ENCODE results near the gene TSGA10IP.
A peak's percentile ranks its signal among the peaks of the same experiment; 100 is the strongest.

TSGA10IP gene

GRCh38 chr11:65922565-65922964 is 22.7 kb upstream of the TSGA10IP start:
- no peak for DNase-seq (ENCODE audit: low read depth, low spot score)
- H3K4me3 ChIP-seq (ENCODE audit: insufficient read length, low read depth): no peak overlapping the region
- TF ChIP-seq SUZ12 (IDR thresholded peaks at IDR 0.05; ENCODE audit: extremely low read depth, insufficient read depth, insufficient read length) (no peak), YY1 (IDR thresholded peaks at IDR 0.05; ENCODE audit: insufficient read depth, insufficient read length) (no peak), ZNF274 (IDR thresholded peaks at IDR 0.05; ENCODE audit: low read depth, low read length) (no peak)
- H3K4me1 ChIP-seq (ENCODE audit: insufficient read depth, insufficient read length): peaks cover 20% of the 10 kb centered on the region
- H3K36me3 ChIP-seq (ENCODE audit: insufficient read depth, insufficient read length, low read length): peaks cover 51% of the 10 kb centered on the region
- no peaks in the 10 kb centered on the region for H3K9me3 ChIP-seq (ENCODE audit: insufficient read depth, low read length)
- H3K9ac ChIP-seq (ENCODE audit: insufficient read length, low read depth): no peak overlapping the region
- peaks cover 6% of the 10 kb centered on the region for H3K27me3 ChIP-seq (ENCODE audit: insufficient read depth, insufficient read length)

- Histone ChIP-seq H3K4me1 (ENCODE audit: insufficient read depth, insufficient read length) (peaks cover 17% of the 10 kb centered on the region), H3K4me3 (ENCODE audit: insufficient read length, low read depth) (no peak overlapping the region), H3K36me3 (ENCODE audit: insufficient read depth, insufficient read length, low read length) (peaks cover 41% of the 10 kb centered on the region), H3K9ac (ENCODE audit: insufficient read length, low read depth) (no peak overlapping the region), H3K27me3 (ENCODE audit: insufficient read depth, insufficient read length) (peaks cover 4% of the 10 kb centered on the region), H3K9me3 (ENCODE audit: insufficient read depth, low read length) (no peaks in the 10 kb centered on the region)
- DNase-seq (ENCODE audit: low read depth, low spot score): no peak
- TF ChIP-seq SUZ12 (IDR thresholded peaks at IDR 0.05; ENCODE audit: extremely low read depth, insufficient read depth, insufficient read length): no peak
- TF ChIP-seq YY1 (IDR thresholded peaks at IDR 0.05; ENCODE audit: insufficient read depth, insufficient read length): no peak
- no peak for TF ChIP-seq ZNF274 (IDR thresholded peaks at IDR 0.05; ENCODE audit: low read depth, low read length)
These were observed 19.9 kb upstream of the TSGA10IP start for GRCh38 chr11:65925397-65925796.

GRCh38 chr11:65927904-65928397 is 17.3 kb upstream of the TSGA10IP start:
- TF ChIP-seq SUZ12 (IDR thresholded peaks at IDR 0.05; ENCODE audit: extremely low read depth, insufficient read depth, insufficient read length): no peak
- TF ChIP-seq ZNF274 (IDR thresholded peaks at IDR 0.05; ENCODE audit: low read depth, low read length): no peak
- no peak for TF ChIP-seq YY1 (IDR thresholded peaks at IDR 0.05; ENCODE audit: insufficient read depth, insufficient read length)
- peaks cover 18% of the 10 kb centered on the region for H3K36me3 ChIP-seq (ENCODE audit: insufficient read depth, insufficient read length, low read length)
- H3K27me3 ChIP-seq (ENCODE audit: insufficient read depth, insufficient read length): no peaks in the 10 kb centered on the region
- DNase-seq (ENCODE audit: low read depth, low spot score): no peak
- no peak overlapping the region for H3K4me3 ChIP-seq (ENCODE audit: insufficient read length, low read depth)
- H3K9ac ChIP-seq (ENCODE audit: insufficient read length, low read depth): peak overlapping the region; percentile 33
- no peaks in the 10 kb centered on the region for H3K9me3 ChIP-seq (ENCODE audit: insufficient read depth, low read length)
- peaks cover 11% of the 10 kb centered on the region for H3K4me1 ChIP-seq (ENCODE audit: insufficient read depth, insufficient read length)

GRCh38 chr11:65928667-65929066 is 16.6 kb upstream of the TSGA10IP start:
- no peaks in the 10 kb centered on the region for H3K27me3 ChIP-seq (ENCODE audit: insufficient read depth, insufficient read length)
- H3K9ac ChIP-seq (ENCODE audit: insufficient read length, low read depth): no peak overlapping the region

GRCh38 chr11:65931773-65932557 is 13.3 kb upstream of the TSGA10IP start:
- Histone ChIP-seq H3K9ac (ENCODE audit: insufficient read length, low read depth) (no peak overlapping the region), H3K9me3 (ENCODE audit: insufficient read depth, low read length) (no peaks in the 10 kb centered on the region), H3K4me3 (ENCODE audit: insufficient read length, low read depth) (no peak overlapping the region), H3K36me3 (ENCODE audit: insufficient read depth, insufficient read length, low read length) (no peaks in the 10 kb centered on the region), H3K4me1 (ENCODE audit: insufficient read depth, insufficient read length) (peaks cover 7% of the 10 kb centered on the region), H3K27me3 (ENCODE audit: insufficient read depth, insufficient read length) (no peaks in the 10 kb centered on the region)
- no peak for DNase-seq (ENCODE audit: low read depth, low spot score)
- TF ChIP-seq YY1 (IDR thresholded peaks at IDR 0.05; ENCODE audit: insufficient read depth, insufficient read length): no peak

More at GRCh38 chr11:65928667-65929066, 16.6 kb upstream of the TSGA10IP start:
- no peak overlapping the region for H3K4me3 ChIP-seq (ENCODE audit: insufficient read length, low read depth)
- H3K36me3 ChIP-seq (ENCODE audit: insufficient read depth, insufficient read length, low read length): peaks cover 12% of the 10 kb centered on the region
- H3K4me1 ChIP-seq (ENCODE audit: insufficient read depth, insufficient read length): peaks cover 11% of the 10 kb centered on the region
- no peak for DNase-seq (ENCODE audit: low read depth, low spot score)
- TF ChIP-seq ZNF274 (IDR thresholded peaks at IDR 0.05; ENCODE audit: low read depth, low read length): no peak
- TF ChIP-seq SUZ12 (IDR thresholded peaks at IDR 0.05; ENCODE audit: extremely low read depth, insufficient read depth, insufficient read length): no peak
- TF ChIP-seq YY1 (IDR thresholded peaks at IDR 0.05; ENCODE audit: insufficient read depth, insufficient read length): no peak
- no peaks in the 10 kb centered on the region for H3K9me3 ChIP-seq (ENCODE audit: insufficient read depth, low read length)

GRCh38 chr11:65932558-65932919 is 12.7 kb upstream of the TSGA10IP start:
- H3K4me3 ChIP-seq (ENCODE audit: insufficient read length, low read depth): no peak overlapping the region
- H3K36me3 ChIP-seq (ENCODE audit: insufficient read depth, insufficient read length, low read length): no peaks in the 10 kb centered on the region
- no peaks in the 10 kb centered on the region for H3K27me3 ChIP-seq (ENCODE audit: insufficient read depth, insufficient read length)
- H3K4me1 ChIP-seq (ENCODE audit: insufficient read depth, insufficient read length): peaks cover 5% of the 10 kb centered on the region
- TF ChIP-seq ZNF274 (IDR thresholded peaks at IDR 0.05; ENCODE audit: low read depth, low read length): no peak
- no peak for TF ChIP-seq SUZ12 (IDR thresholded peaks at IDR 0.05; ENCODE audit: extremely low read depth, insufficient read depth, insufficient read length)
- TF ChIP-seq YY1 (IDR thresholded peaks at IDR 0.05; ENCODE audit: insufficient read depth, insufficient read length): no peak
- H3K9ac ChIP-seq (ENCODE audit: insufficient read length, low read depth): no peak overlapping the region
- no peaks in the 10 kb centered on the region for H3K9me3 ChIP-seq (ENCODE audit: insufficient read depth, low read length)
- DNase-seq (ENCODE audit: low read depth, low spot score): no peak

GRCh38 chr11:65934014-65934413 is 11.3 kb upstream of the TSGA10IP start:
- TF ChIP-seq SUZ12 (IDR thresholded peaks at IDR 0.05; ENCODE audit: extremely low read depth, insufficient read depth, insufficient read length) (no peak), ZNF274 (IDR thresholded peaks at IDR 0.05; ENCODE audit: low read depth, low read length) (no peak), YY1 (IDR thresholded peaks at IDR 0.05; ENCODE audit: insufficient read depth, insufficient read length) (no peak)
- H3K4me3 ChIP-seq (ENCODE audit: insufficient read length, low read depth): no peak overlapping the region
- no peak overlapping the region for H3K9ac ChIP-seq (ENCODE audit: insufficient read length, low read depth)
- H3K9me3 ChIP-seq (ENCODE audit: insufficient read depth, low read length): no peaks in the 10 kb centered on the region
- H3K36me3 ChIP-seq (ENCODE audit: insufficient read depth, insufficient read length, low read length): no peaks in the 10 kb centered on the region
- DNase-seq (ENCODE audit: low read depth, low spot score): no peak
- H3K4me1 ChIP-seq (ENCODE audit: insufficient read depth, insufficient read length): peaks cover 3% of the 10 kb centered on the region
- H3K27me3 ChIP-seq (ENCODE audit: insufficient read depth, insufficient read length): no peaks in the 10 kb centered on the region
